Daoy (cell line): Measurements from ENCODE around the gene ID1. TPM values are rescaled to one million over a fixed set of nuclear protein-coding genes. Genes with fewer than 3 reads are reported as not detected.

ENCODE experiments used
- DNase-seq: peaks from one replicate; pipeline ENCODE4 v3.0.0-alpha.2; 2015; ENCODE audit warnings: low read depth
- total RNA-seq: library from RNA; depleted of rRNA; stranded (reverse); fragments of >200 nt; shearing (Covaris generic); gene quantifications from 2 replicates; pipeline ENCODE4 v1.2.3, GENCODE V29; 2014; rRNA removed

The ID1 gene
- 327 and 411 TPM in 2 replicates for total RNA-seq

GRCh38 chr20:31605031-31605901, at the start of gene ID1:
Gene ID1, plus strand, starts transcription at chr20:31605289. Its CDS starts 99 bp downstream, at chr20:31605388.
- DNase-seq: peak; percentile 98

- no peak for DNase-seq
These were observed 45.4 kb upstream of the ID1 start for GRCh38 chr20:31559704-31560093.

- peak; percentile 75 for DNase-seq
These were observed 44.9 kb upstream of the ID1 start for GRCh38 chr20:31560094-31560745.

- peak; percentile 92 for DNase-seq
These were observed 44.1 kb upstream of the ID1 start for GRCh38 chr20:31560746-31561598.

- DNase-seq: no peak
These were observed 42.8 kb upstream of the ID1 start for GRCh38 chr20:31562241-31562640.

GRCh38 chr20:31564284-31564683, 40.8 kb upstream of the ID1 start:
- DNase-seq: no peak

GRCh38 chr20:31565699-31566318, 39.3 kb upstream of the ID1 start:
- DNase-seq: no peak

- DNase-seq: no peak
These were observed 38.8 kb upstream of the ID1 start for GRCh38 chr20:31566319-31566657.

GRCh38 chr20:31566658-31567379, 38.3 kb upstream of the ID1 start:
- DNase-seq: peak; percentile 57

GRCh38 chr20:31567380-31567720, 37.7 kb upstream of the ID1 start:
- no peak for DNase-seq

GRCh38 chr20:31568041-31568731, 36.9 kb upstream of the ID1 start:
- DNase-seq: peak; percentile 23

GRCh38 chr20:31568773-31569162, 36.3 kb upstream of the ID1 start:
- DNase-seq: no peak

- DNase-seq: peak; percentile 74
These were observed 35.7 kb upstream of the ID1 start for GRCh38 chr20:31569163-31570020.

GRCh38 chr20:31570021-31570463, 35.0 kb upstream of the ID1 start:
- peak; percentile 34 for DNase-seq

GRCh38 chr20:31570735-31571617, 34.1 kb upstream of the ID1 start:
- DNase-seq: peak; percentile 77

- DNase-seq: no peak
These were observed 32.9 kb upstream of the ID1 start for GRCh38 chr20:31572042-31572700.

GRCh38 chr20:31572701-31573554, 32.2 kb upstream of the ID1 start:
- DNase-seq: peak; percentile 99
